GM18867 (cell line): ENCODE results near the gene HSDL1.

ENCODE experiments used
- ATAC-seq: cut with Tn5 transposase; IDR thresholded peaks from one replicate; pipeline ENCODE4 v1.9.1; 2021; ENCODE audit warnings: mild to moderate bottlenecking, moderate library complexity; ENCODE audit not compliant: unreplicated experiment

HSDL1 gene

DNA sequence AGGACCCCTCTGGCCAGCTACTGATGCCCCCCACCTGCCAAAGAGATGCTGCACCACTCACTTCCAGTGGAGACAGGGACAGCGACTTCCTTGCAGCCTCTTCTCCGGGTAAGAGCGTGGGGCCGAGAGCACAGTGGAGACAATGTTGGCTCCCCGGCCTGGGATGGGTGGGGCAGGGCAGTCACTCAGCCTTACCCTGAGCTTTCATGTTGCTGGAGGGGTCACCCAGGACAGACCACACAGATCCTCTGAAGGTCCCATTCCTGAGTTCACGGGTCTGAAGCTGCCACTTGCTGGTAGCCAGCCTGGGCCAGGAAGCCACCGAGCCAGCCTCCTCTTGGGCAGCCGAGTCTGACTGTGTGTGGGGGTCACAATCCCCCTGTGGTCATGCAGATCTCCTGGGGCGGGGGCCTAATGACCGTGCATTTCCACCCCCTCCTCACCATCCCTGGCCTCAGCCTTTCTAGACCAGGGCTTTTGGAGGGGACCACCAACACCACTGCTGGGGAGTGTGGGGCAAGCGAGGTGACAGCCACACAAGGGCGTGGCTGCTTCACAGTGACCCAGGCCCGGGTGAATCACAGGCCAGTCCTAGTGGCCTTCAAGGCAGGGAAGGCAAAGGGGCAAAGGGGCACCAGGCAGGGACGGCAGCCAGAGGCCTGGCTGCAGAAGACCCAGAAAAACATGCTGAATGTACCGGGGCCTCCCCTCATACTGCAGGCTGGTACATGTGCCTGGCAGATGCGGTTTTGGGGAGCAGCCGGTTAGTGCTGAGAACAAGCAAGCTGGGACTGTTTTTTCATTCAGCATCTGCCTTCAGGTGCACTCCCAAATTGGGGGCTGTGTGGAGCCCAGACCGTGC, 31.4 kb upstream of the HSDL1 start:
- ATAC-seq: no peak

DNA sequence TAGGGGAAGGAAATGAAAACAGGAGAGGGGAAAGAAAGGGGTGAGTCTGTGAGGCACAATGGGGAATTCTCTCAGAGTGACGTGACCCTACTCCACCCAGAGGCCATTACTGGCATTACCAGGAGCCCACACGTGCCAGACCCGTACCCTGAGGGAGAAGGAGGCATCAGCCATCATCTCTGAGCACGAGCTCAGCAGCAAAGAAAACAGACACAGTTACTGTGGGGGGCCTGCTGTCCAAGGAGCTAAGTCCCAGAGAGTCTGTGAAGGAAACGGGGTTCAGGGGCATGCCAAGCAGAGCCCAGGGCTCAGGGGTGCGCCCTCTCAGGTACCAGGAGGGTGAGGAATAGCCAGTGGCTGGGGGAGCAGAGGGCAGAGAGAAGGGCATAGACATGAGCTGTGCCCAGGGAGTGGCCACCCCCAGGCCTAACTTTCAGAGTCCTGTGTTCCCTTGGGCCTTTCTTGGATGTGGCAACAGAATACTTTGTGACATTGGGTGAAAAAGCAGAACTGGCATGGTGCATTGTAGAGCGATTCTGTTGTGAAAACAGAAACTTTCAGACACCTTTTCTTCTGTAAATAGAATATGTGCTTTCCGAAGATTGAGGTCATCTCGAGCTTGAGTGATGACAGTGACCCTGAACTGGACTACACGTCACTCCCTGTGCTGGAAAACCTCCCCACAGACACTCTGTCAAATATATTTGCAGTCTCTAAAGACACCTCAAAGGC, 30.5 kb upstream of the HSDL1 start:
- peak; percentile 67 for ATAC-seq

DNA sequence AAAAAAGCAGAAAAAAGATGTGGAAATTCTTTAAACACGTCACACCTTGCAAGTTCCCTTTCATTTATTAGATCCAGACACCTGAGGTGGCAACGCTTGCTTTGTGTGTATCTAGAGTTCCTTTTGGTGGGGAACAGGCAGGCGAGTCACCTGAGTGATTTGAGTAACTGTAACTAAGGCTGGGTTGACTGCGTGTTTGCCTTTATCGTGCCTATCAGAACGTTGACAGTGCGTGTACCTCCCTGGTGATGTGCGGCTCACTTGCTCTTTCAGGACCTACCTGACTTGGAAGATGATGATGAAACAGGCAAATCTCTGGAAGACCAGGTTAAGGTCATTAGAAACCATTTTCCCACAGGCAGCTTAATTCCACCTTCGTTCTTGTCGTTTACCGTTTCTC, 29.4 kb upstream of the HSDL1 start:
- ATAC-seq: no peak

DNA sequence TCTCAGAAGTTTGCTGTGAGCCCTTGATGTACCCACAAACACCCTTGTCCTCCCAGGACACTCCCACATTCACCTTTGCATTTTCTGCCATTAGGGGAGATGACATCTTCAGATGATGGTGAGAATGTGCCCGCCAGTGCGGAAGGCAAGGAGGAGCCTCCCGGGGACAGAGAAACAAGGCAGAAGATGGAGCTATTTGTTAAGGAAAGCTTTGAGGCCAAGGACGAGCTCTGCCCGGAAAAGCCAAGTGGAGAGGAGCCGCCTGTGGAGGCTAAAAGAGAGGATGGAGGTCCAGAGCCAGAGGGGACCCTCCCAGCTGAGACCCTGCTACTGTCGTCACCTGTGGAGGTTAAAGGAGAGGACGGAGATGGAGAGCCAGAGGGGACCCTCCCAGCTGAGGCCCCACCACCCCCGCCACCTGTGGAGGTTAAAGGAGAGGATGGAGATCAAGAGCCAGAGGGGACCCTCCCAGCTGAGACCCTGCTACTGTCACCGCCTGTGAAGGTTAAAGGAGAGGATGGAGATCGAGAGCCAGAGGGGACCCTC, 24.9 kb upstream of the HSDL1 start:
- no peak for ATAC-seq

DNA sequence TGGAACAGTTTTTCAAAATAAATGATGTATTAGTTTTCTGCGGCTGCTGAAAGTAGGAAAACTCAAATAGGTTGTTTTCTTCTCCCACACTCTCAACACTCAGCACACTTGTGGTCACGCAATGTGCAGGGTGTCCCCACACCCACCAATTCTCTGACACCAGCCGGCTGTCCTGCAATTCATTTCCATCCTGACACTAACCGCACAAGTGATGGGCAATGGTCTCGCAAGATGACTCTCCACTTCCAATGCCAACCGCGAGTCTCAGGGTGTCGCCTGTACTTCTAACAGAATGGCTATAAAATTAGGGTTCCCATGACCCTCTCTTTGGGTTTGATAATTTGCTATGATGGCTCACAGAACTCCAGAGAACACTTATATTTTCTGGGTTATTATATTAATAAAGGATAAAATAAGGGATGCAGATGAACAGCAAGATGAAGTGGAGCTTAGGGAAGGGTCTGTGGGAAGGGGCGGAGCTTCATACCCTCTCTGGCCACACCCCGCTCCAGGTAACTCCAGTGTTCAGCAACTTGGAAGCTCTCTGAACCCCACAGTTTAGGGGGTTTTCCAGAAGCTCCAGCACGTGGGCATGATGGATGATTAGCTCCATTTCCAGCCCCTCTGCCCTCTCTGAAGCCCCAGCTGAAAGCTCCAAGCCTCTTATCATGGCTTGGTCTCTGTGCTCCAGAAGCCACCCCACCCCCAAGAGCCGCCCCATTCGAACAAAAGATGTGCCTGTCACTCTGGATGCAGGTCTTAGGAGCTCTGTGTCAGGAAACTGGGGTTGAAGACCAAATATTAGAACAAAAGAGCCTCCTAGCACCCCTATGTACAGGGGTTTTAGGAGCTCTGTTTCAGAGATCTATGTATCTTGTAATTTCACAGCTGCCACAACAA, 22.1 kb upstream of the HSDL1 start:
- peak; percentile 44 for ATAC-seq

DNA sequence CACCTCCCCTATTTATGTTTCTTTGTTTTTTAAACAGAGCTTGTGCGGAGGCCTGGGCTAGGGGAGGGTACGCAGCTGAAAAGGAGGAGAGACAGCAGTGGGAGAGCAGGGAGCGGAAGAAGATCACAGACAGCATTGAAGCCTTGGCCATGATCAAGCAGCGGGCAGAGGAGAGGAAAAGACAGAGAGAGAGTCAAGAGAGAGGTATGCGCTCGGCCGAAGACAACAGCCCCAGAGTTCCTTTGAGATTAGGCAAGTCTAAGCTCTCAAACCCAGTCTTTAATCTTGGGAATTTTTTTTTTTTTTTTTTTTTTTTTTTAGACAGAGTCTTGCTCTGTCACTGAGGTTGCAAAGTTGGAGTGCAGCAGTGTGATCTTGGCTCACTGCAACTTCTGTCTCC, 20.8 kb upstream of the HSDL1 start:
- ATAC-seq: no peak

DNA sequence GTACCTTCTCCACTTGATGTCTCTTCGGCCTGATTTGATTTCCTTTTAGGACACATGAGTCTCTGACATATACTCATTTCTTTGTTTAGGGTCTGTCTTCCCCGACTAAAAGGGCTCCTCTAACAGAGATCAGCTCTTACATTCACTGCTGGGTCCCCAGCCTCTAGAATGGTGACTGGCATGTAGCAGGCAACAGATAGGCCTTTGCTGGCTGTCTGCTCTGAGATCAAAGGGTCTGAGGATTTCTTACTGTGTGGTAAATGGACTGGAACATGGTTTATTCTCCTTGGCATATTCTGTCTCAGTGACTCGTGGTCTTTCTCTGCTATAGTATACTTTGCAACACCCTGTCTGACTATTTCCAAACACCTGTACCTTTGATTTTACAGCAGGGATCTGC, 16.8 kb upstream of the HSDL1 start:
- ATAC-seq: no peak

DNA sequence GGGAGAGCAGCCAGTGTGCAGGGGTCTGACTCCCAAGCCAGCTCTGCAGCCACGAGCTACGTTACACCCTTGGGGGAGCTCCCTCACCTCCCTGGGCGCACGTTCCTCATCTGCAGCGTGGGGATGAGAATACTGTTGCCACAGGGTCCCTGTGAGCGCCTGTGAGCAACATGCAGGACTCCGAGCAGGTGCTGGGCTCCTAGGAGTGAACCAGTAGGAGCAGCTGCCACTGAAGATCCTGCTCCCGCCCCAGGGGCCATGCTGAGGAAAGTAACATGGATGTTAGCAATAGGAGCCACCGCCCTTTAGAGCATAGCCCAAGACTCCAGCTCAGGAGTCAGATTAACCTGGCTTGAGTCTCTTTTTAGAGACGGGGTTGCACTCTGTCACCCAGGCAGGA, 16.1 kb upstream of the HSDL1 start:
- ATAC-seq: no peak

DNA sequence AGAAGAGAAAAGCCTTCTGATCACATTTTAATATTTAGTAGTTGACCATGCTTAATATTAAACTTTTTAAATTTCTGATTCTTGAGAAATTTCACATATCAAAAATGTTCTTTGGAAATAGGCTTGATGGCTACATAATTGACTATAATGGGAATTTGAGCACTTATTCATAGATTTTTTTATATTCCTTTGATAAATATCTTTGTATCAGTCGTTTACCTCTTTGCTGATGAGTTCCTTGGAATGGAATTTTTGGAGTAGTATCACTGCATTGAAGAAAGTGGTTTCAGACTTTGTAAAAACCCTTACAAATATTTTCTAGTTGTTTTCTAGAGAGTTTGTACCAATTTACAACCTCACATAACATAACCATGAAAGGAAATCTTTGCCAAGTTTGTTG, 14.8 kb upstream of the HSDL1 start:
- no peak for ATAC-seq

DNA sequence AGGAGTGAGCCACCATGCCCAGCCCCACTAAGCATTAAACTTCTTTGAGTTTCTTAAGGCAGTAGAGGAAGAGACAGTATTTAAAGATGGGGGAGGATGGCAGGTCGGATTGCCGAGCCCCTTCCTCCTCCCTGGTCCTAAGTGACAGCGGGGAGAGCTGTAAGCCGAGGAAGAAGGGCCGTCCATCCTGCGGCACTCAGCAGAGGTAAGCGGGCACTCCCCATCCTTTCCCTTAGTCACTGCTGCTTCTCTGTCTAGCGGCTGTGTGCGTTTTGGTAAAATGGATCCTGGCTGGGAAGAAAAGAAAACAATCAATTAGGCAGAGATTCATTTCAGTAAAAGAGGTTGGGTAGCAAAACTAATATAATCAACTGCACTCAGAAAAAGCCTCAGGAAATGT, 14.0 kb upstream of the HSDL1 start:
- no peak for ATAC-seq

DNA sequence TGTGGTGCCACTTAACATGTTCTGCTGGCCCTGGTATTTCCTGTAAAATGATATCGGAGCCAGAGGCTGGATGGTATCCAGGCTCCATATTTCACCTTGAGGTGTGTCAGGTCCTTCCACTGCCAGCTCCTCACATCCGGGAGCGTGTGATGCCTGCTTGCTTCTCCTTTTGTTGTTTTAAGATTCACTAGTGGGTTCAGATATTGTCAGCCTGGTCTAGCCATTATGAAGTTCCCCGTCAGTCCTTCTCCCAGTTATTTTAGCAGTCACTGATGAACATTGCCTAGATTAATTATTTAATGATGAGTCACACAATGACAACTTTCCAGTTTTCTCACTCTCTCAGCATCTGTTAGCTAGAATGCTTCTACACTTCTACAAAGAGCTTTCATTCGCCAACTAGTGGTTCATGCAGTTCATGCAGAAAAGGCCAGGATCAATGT, 11.4 kb upstream of the HSDL1 start:
- ATAC-seq: no peak

DNA sequence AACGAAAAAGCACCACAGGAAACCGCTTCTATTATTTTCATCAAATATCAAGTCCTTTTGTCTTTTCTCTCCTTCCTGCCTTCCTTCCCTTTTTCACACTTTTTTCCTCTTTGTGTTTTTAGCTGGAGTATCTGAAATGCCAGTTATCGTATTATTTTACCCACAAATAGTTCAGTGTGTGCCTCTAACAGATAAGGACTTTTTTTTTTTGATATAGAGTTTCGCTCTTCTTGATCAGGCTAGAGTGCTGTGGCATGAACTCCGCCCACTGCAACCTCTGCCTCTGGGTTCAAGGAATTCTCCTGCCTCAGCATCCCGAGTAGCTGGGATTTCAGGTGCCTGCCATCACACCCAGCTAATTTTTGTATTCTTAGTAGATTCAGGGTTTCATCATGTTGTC, 10.8 kb upstream of the HSDL1 start:
- no peak for ATAC-seq

DNA sequence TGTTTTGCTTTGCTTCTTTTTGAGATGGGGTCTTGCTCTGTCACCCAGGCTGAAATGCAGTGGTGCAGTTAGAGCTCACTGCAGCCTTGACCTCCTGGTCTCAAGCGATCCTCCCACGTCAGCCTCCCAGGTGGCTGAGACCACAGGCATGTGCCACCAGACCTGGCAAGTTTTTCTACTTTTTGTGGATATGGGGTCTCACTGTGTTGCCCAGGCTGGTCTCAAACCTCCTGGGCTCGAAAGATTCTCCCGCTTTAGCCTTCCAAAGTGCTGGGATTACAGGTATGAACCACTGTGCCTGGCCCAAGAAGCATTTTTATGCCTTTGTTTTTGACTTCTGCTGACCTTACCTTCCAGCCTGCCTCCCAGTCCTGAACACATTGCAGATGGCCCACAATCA, 10.2 kb upstream of the HSDL1 start:
- ATAC-seq: no peak

DNA sequence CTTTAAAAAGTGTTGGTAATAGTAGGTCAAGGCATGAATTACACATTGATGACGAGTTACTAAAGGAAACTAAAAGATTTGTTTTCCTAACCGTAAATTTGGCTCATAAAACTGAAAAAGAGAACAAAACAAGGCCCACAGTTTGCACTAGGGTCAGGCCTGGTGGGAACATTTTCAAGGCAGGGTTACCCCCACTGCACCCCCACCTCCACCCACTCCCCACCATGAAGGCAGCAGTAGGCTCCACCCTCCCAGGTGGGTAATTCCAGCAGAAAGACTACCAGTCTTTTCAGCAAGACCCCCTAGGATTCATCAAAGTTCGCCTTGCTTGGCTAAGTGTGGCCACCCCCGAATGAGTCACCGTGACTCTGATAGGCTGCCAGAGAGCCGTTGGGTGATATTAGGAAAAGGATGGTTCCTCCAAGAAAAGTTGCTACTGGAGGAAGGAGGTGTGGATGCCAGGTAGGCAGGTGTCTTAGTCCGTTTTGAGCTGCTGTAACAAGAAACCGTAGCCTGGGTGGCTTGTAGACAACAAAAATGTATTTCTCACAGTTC, 8.8 kb upstream of the HSDL1 start:
- ATAC-seq: no peak

DNA sequence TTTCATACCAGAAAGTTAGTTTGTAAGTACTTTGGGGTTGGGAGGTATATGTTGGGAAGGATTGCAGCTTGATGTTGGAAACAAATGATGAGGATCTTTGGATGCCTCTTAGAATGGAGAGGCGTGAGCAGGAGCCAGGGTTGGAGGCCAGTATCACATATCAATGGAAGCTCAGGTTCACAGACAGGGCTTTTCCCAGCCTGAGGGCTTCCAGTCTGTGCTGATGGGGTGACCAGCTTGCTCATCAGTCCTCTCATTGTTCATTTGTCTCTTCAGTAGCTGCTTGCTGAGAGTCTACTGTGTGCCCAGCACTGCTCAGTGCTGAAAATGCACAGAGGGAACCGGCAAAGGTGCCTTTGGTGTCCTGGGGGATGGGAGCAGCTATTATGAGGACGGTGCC, 5.9 kb upstream of the HSDL1 start:
- no peak for ATAC-seq

DNA sequence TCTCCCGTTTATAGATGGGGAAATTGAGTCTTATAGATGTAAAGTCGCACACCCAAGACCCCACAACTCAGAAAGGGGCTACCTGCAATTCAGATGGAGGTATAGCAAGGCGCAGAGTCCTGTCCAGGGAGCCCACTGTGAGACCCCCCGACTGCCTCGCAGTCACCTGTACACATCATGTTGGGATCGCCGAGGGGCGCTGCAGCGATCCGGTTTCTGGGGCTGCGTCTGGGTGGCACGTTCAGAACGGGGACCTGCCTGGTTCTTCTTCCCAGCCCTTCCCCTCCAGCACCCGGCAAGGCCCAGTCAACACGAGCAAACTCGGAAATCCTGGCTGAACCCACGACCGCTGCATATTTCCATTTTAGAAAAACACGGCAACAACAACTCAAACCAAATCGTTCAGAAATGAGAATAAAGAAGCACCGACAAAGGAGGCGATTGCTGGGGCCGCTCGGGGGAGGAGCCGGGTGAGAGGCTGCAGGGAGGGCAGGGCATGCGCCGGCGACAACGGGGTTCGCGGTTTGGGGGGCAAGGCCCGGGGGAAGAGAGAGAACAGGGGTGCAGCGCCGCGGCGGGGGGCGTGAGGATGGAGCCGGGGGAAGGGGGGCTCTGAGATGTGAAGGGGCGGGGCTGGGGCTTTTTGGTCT, 643 bp downstream of the HSDL1 start:
- peak; percentile 27 for ATAC-seq

DNA sequence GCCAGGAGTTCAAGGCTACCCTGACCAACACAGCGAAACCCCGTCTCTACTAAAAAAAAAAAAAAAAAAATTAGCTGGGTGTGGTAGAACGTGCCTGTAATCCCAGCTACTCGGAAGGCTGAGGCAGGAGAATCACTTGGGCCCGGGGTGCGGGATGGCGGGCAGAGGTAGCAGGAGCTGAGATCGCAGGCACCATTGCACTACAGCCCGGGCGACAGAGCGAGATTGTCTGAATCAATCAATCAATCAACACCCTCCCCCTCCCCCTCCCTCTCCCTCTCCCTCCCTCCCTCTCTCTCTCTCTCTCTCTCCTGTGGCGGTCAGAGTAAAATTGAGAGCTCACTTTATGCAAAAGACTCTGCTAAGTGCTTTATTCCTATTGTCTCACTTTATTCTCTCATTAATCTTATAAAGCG, 1.2 kb downstream of the HSDL1 start:
- no peak for ATAC-seq

DNA sequence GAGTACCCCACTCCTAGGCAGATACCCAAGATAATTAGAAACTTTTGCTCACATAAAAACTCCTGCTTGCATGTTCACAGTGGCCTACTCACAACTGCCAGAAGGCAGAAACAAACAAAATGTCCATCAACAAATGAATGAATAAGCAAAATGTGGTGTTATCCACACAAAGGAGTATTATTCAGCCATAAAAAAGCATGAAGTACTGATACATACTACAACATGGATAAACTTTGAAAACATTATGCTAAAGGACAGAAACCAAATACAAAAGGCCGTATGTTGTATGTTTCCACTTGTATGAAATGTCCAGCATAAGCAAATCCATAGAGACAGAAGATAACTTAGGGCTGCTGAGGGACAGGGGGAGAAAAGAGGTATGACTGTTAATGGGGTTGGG, 1.9 kb downstream of the HSDL1 start:
- no peak for ATAC-seq

DNA sequence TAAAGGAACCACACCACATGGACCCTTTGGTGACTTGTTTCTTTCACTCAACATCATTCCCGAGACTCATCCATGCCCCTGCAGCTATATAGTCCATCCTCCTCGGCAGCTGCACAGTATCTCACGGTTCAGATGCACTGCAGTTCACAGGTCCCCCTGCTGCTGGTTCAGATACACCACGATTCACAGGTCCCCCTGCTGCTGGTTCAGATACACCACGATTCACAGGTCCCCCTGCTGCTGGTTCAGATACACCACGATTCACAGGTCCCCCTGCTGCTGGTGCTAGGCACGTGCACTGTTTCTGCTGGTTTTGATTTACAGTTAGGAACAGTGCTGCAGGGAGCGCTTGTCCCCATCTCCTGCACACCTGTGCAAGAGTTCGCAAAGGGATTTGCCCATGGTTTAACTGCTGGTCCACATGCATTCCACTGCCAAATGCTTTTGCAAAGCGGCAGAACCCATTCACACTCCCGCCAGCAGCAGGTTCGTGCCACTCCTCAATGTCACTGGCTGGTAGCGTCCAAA, 3.8 kb downstream of the HSDL1 start:
- ATAC-seq: no peak
